T-helper 22 cell (primary cell): Measurements from ENCODE around the gene METTL24.

Experiments
- DNase-seq: peaks from one replicate; pipeline ENCODE4 v3.0.0-alpha.2; 2020; ENCODE audit warnings: low read depth

METTL24 gene

DNA sequence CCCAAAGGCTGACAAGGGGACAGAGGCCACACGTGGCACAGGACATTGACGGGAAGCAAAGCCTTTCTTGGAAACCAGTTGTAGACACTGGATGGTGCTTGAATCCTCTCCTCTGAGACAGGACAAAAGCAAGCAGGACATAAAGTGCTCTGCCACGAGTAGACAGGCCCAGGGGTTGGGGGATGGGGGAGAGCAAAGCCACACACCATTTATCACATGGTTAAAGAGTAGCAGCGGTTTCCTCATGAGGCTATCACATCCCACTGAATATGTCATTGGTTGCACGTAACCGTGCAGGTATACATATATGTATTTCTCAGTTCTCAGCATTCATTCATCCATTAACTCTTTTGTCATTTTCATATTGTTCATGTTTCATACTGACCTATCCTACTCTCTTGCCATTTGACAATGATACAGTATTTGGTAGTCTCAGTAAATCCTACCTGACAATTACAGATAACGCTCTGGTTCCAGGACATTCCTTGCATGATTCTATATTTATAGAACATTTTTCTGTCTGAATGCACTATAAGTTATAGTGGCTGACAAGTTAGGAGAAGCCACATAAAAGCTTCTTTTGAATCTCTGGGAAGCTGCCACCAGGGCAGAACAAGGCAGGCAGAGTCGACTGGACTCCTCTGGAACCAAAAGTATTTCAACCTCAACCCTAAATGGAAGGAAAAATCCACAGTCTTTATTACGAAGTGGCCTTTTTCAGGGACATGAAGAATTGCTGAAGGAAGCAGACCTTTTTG lies 23.5 kb downstream of the METTL24 start:
- no peak for DNase-seq

- no peak for DNase-seq
These were observed 25.9 kb downstream of the METTL24 start for GRCh38 chr6:110332281-110332680.

GRCh38 chr6:110331816-110332215 lies 26.3 kb downstream of the METTL24 start:
- DNase-seq, result no peak

GRCh38 chr6:110331390-110331789 lies 26.8 kb downstream of the METTL24 start:
- DNase-seq, result no peak

GRCh38 chr6:110329714-110330436 lies 28.3 kb downstream of the METTL24 start:
- no peak for DNase-seq

DNA sequence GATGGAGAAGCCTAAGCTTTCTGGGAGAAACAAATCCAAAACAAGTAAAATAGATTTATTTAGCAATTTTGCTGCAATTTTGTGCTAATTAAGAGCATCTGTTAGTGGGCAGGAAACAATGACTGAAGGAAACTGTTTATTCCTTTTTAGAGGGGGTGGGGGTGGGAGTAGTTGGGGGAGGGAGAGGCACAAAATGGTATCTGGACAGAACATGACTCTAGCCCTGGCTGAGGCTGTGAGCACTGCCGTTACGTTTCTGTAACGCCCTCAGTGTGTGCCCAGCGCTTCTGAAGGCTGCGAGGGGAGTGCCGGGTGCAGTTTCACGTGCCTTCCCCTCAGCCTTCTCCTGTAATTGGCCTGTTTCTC lies 28.8 kb downstream of the METTL24 start:
- no peak for DNase-seq

DNA sequence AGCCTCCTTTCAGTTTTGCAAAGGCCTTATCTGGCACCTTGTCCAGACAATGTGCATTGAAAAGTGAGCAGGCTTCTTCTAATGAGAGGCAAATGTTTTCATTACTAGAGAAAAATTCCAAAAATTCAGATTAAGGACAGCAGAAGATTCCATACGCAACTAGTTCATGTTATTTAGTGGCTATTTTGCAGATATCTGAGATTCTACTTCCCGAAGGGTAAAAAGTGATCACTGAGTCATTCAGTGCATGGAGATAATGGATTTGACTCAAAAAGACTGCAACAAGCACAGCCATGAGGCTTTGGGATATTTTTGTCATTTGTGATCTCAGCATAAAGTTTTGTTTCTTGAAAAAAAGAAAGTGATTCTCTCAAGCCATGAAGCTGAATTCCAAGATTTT lies 29.9 kb downstream of the METTL24 start:
- no peak for DNase-seq

DNA sequence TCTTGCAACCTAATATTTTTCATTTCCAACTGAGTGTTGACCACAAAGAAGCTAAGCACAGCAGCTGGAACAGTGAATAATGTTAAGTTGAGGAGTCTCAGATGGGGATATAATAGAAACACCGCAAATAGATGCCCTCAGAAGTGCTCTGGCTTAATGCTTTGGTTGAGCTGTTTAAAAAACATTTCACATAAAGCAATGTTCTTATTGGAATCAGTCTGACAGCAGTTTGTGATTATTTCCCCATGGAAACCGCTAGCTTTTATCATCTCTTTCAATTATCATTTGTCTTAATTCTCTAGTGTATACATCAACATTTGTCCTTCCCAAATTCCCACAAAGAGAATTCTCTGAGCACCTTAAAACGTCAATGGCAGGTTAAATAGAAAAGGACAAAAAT lies 30.8 kb downstream of the METTL24 start:
- DNase-seq, result no peak

DNA sequence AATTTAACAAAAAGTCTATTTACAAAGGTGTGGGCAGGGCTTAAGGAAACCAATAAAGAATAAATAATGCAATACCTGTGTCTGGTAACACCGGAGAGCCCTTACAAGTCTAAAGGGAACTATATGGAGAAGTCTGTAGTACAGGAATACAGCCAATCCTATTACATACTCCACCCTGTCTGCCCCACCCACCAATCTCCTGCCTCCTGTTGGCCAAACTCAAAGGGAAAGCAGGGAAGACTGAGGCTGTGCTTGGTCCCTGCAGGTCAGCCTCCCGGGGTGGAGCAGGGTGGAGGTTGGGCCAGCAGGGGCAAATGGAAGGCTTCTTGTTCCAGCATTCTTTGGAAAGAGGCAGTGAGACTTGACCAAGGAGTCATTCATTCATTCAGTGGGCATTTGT lies 31.5 kb downstream of the METTL24 start:
- no peak for DNase-seq

DNA sequence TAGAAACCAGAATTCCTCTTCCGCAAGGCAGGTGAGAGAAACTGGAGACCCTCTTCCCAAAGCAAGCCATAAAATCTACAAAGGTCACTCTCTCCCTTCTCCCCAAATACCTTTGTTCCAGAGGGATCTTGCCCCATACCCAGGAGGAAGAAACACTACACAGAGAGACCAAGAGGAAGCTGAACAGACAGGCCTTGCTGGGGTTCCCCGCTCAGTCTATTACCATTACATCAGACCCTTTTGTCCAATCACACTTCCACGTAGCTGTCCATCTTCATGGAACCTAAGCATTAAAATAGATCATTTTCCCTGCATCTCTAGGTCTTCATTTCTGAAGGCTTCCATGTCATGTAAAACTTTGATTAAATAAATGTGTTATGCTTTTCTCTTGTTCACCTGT lies 32.1 kb downstream of the METTL24 start:
- DNase-seq, result no peak

- DNase-seq, result no peak
These were observed 33.0 kb downstream of the METTL24 start for GRCh38 chr6:110325197-110325596.

GRCh38 chr6:110324548-110324947 lies 33.6 kb downstream of the METTL24 start:
- no peak for DNase-seq

GRCh38 chr6:110323258-110323657 lies 34.9 kb downstream of the METTL24 start:
- no peak for DNase-seq

GRCh38 chr6:110322874-110323242 lies 35.3 kb downstream of the METTL24 start:
- no peak for DNase-seq

DNA sequence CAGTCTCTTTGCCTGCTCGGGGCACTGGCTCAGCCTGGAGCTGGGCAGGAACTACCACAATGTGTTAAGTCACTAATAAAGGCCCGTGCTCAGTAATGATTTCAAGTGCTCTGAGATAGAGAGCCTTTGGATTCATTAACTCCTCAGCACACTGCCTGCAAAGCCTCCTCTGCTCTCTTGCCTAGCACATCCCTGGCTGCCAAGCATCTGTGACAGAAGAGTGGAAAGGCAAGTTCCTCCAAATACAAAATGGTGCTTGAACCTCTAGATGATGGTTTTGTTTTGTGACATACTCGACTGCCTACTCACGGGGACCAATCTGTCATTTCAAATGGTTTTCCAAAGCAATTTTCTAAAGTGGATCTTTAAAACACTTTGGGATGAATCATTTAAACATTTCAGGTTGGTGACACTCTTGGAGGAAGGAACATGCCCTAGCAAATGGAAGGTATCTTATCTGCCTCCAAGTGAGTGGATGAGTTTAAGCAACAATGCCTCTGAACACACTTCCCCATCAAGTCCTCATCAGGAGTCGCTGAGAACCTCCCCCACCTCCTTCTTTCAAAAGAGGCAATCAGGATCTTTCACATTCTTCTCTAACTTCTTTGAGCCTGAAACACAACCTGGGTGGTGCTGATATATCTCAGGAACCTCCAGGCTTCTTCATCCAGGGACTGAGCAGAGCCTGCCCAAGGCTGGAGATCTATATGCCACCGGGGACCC lies 35.8 kb downstream of the METTL24 start:
- no peak for DNase-seq

GRCh38 chr6:110320307-110320706 lies 37.8 kb downstream of the METTL24 start:
- DNase-seq, result no peak

DNA sequence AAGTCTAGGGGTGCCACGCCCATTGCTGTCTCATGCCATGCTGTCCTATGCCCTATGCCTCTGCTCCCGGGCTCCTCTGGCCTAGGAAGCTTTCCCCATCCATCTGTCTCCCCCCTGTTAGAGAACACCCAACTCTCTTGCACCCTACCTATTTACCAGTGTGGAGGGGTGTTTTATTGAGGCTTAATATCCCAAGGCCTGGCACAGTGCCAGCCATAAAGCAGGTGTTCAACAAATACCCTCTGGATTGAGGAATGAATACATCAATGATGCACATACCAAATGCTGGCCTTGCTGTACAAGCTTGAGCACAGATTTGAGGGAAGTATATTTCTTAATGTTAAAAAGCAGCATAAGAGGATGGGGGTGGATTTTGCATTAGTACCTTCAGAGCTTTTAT lies 38.3 kb downstream of the METTL24 start:
- DNase-seq, result no peak

GRCh38 chr6:110319381-110319780 lies 38.8 kb downstream of the METTL24 start:
- no peak for DNase-seq

GRCh38 chr6:110318971-110319370 lies 39.2 kb downstream of the METTL24 start:
- no peak for DNase-seq

DNA sequence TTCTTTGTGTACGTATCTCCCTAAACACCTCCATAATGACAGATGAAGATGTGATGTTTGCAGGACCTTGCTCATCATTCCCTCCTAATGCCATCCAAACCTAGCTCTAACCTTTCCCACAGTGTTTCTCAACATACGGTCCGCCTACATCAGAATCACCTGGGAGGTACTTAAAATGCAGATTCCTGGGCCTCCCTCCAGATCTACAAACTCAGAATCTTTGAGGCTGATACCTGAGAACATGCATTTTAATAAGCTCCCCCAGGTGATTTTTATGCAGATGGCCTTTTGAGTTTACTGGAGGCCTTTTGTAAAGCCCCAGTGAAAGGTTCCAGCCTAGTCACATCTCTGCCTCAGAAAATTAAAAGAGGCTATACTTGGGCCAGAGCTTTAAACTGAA lies 40.5 kb downstream of the METTL24 start:
- no peak for DNase-seq

DNA sequence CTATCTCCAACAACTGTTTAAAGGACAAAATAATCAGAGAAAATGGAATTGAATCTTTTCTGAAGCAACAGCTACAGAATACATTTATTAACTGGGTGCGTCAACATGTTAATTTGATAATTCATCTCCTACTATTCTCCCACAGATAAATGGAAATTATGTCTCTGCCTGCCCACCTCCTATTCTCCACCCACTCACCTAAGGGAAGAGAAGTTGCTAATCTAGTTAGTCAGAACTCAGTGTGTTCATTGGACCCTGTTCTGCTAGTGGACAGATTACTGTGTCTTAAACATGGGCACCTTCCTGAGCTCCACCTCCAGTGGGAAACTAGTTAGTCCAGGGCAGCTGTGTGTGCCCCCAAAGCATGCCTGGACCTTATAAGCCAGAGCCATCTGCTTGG lies 41.0 kb downstream of the METTL24 start:
- DNase-seq, result no peak

DNA sequence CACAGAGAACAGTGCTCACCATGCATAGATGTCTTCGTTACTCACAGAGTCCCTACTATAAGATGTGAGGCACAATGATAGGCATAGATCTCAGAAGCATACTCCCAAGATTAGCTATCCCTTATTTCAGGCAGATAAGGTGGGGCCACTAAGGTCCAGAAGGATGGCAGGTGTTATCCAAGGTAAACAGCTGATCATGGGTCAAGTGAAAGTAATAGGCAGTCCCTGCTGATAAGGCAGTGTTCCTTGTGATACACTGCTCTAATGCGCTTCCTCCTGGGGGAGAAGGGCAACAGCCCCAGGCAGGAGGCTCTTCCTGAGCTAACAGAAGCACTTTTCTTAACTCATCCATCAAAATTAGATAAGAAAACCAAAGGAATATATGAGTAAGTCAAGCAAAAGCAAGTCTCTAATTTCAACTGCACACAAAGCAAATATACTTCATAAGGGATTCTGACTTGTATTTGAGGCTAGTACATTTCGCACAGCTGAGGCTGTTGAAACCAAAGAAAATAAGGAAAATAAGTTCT lies 42.2 kb downstream of the METTL24 start:
- DNase-seq, result no peak
